ENCODE results near the gene HSPG2. TPM values are rescaled to one million over a fixed set of nuclear protein-coding genes. Genes with fewer than 3 reads are reported as not detected.

HSPG2 gene
- total and polyA plus RNA-seq, 2 of the 13 experiments (the other 11 are each of a cell fraction or from before 2014, with no cell fraction given) = 9.1 to 13.1 TPM

DNA sequence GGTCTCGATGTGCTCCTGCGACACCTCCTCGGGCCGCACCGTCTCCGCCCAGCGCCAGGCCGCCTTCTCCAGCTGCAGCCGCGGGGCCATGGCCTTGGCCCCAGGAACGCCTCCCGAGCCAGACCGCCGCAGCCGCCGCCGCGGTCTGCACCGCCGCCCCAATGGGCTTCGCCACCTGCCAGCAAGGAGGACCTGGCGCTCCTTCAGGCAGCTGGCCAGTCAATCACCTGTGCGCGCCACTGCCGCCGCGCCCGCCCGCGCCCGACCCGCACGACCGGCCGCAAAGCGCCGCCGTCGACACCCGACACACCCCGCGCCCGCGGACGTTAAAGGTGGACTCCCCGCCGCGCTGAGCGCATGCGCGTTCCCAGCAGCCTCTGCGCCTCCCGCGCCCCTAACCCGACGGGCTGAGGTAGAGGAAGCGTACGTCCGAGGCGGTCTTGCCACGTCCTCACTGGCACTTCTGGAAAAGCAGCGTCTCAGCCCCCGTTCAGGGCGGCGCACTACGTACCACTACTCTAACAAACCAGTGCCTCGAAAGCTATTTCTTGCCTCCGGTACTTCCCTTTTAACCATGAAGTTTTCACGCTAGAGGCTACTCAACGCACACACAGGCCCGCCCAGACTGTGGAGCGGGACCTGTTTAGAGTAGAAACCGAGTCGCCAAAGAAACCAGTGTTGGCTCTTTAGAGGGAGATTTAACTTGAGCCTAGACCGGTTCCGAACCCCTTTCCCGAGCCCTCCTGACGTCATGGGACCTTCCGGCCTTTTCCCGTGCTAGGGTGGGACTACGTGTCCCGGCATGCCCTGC, 154.0 kb downstream of the HSPG2 start, which contains the start of gene USP48 (continued):
- TF ChIP-seq SOX13 (IDR thresholded peaks at IDR 0.05) (no peak), SOX13 (CRISPR knock-in tag; conservative IDR thresholded peaks at IDR 0.05 in 1 of 2, IDR thresholded peaks at IDR 0.05 in 1 of 2) (peak in 1 of 2 experiments; percentile 6; a peak in 1 of 4 replicates), TOPORS (CRISPR knock-in tag; IDR thresholded peaks at IDR 0.05) (peak; percentile 83), GATAD1 (CRISPR knock-in tag; IDR thresholded peaks at IDR 0.05) (peak; percentile 83), MBD4 (IDR thresholded peaks at IDR 0.05; ENCODE audit: borderline replicate concordance, low read length) (no peak), HMG20A (CRISPR knock-in tag; IDR thresholded peaks at IDR 0.05; ENCODE audit: borderline replicate concordance) (no peak), ZNF850 (CRISPR knock-in tag; conservative IDR thresholded peaks at IDR 0.05) (no peak), NR2F6 (IDR thresholded peaks at IDR 0.05) (peak; percentile 5; the same call in 1 of the 2 replicates), NR2F6 (CRISPR knock-in tag; IDR thresholded peaks at IDR 0.05) (no peak), BHLHE40 (IDR thresholded peaks at IDR 0.05; ENCODE audit: low read length) (peak; percentile 56; the same call in 1 of the 2 replicates), ZFP82 (CRISPR knock-in tag; IDR thresholded peaks at IDR 0.05; ENCODE audit: borderline replicate concordance) (peak; percentile 95), GTF3A (CRISPR knock-in tag; conservative IDR thresholded peaks at IDR 0.05) (0 out of 2 replicates have a peak, but pooled peaks have one; percentile 36), CENPT (CRISPR knock-in tag; IDR thresholded peaks at IDR 0.05; ENCODE audit: low read depth) (peak; percentile 94), NFYB (CRISPR knock-in tag; IDR thresholded peaks at IDR 0.05) (no peak; the same call in 1 of the 2 replicates)
- TF ChIP-seq, protein P1, sequence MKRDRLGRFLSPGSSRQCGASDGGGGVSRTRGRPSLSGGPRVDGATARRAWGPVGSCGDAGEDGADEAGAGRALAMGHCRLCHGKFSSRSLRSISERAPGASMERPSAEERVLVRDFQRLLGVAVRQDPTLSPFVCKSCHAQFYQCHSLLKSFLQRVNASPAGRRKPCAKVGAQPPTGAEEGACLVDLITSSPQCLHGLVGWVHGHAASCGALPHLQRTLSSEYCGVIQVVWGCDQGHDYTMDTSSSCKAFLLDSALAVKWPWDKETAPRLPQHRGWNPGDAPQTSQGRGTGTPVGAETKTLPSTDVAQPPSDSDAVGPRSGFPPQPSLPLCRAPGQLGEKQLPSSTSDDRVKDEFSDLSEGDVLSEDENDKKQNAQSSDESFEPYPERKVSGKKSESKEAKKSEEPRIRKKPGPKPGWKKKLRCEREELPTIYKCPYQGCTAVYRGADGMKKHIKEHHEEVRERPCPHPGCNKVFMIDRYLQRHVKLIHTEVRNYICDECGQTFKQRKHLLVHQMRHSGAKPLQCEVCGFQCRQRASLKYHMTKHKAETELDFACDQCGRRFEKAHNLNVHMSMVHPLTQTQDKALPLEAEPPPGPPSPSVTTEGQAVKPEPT (CRISPR knock-in tag; IDR thresholded peaks at IDR 0.05; ENCODE audit: low read depth) = peak; percentile 98
- TF ChIP-seq, protein P2, sequence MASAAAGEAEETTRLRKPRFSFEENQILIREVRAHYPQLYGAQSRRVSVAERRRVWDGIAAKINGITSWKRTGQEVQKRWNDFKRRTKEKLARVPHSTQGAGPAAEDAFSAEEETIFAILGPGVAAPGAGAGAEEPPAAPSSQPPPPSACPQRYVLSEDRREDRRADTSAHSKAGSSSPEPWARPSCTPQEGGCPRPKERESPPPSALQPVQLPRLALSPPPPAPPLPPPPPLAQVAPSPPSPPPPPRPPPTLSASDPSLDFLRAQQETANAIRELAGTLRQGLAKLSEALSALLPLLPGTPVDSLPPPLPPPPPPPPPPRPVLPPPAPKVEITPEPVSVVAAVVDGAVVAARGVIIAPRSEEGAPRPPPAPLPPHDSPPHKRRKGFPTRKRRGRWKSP (CRISPR knock-in tag; IDR thresholded peaks at IDR 0.05) = peak; percentile 68
- TF ChIP-seq, protein P3, sequence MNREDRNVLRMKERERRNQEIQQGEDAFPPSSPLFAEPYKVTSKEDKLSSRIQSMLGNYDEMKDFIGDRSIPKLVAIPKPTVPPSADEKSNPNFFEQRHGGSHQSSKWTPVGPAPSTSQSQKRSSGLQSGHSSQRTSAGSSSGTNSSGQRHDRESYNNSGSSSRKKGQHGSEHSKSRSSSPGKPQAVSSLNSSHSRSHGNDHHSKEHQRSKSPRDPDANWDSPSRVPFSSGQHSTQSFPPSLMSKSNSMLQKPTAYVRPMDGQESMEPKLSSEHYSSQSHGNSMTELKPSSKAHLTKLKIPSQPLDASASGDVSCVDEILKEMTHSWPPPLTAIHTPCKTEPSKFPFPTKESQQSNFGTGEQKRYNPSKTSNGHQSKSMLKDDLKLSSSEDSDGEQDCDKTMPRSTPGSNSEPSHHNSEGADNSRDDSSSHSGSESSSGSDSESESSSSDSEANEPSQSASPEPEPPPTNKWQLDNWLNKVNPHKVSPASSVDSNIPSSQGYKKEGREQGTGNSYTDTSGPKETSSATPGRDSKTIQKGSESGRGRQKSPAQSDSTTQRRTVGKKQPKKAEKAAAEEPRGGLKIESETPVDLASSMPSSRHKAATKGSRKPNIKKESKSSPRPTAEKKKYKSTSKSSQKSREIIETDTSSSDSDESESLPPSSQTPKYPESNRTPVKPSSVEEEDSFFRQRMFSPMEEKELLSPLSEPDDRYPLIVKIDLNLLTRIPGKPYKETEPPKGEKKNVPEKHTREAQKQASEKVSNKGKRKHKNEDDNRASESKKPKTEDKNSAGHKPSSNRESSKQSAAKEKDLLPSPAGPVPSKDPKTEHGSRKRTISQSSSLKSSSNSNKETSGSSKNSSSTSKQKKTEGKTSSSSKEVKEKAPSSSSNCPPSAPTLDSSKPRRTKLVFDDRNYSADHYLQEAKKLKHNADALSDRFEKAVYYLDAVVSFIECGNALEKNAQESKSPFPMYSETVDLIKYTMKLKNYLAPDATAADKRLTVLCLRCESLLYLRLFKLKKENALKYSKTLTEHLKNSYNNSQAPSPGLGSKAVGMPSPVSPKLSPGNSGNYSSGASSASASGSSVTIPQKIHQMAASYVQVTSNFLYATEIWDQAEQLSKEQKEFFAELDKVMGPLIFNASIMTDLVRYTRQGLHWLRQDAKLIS (CRISPR knock-in tag; IDR thresholded peaks at IDR 0.05) = no peak; the same call in 1 of the 2 replicates
- TF ChIP-seq, protein P4, sequence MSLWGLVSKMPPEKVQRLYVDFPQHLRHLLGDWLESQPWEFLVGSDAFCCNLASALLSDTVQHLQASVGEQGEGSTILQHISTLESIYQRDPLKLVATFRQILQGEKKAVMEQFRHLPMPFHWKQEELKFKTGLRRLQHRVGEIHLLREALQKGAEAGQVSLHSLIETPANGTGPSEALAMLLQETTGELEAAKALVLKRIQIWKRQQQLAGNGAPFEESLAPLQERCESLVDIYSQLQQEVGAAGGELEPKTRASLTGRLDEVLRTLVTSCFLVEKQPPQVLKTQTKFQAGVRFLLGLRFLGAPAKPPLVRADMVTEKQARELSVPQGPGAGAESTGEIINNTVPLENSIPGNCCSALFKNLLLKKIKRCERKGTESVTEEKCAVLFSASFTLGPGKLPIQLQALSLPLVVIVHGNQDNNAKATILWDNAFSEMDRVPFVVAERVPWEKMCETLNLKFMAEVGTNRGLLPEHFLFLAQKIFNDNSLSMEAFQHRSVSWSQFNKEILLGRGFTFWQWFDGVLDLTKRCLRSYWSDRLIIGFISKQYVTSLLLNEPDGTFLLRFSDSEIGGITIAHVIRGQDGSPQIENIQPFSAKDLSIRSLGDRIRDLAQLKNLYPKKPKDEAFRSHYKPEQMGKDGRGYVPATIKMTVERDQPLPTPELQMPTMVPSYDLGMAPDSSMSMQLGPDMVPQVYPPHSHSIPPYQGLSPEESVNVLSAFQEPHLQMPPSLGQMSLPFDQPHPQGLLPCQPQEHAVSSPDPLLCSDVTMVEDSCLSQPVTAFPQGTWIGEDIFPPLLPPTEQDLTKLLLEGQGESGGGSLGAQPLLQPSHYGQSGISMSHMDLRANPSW (CRISPR knock-in tag; IDR thresholded peaks at IDR 0.05; ENCODE audit: borderline replicate concordance) = no peak; the same call in 1 of the 2 replicates
